GM13976 (cell line): ENCODE results near the gene NDFIP1.

Experiments used
- DNase-seq: peaks from one replicate; pipeline ENCODE4 v3.0.0; 2012; ENCODE audit warnings: low spot score
- CTCF ChIP-seq: IDR thresholded peaks from 2 replicates; pipeline ENCODE4 v1.5.1; 2012; ENCODE audit warnings: borderline replicate concordance, mild to moderate bottlenecking; ENCODE audit not compliant: insufficient read depth; ENCODE audit errors: extremely low read depth, missing control alignments, control extremely low read depth
- in situ Hi-C: fragments of 300-500 bp; cut with MboI; formaldehyde crosslinking; loops from one replicate; pipeline ENCODE4 v1.12.0; 2022; ENCODE audit warnings: low sequenced_read_pairs, mixed read lengths, inconsistent platforms; ENCODE audit not compliant: unreplicated experiment

Gene NDFIP1

GRCh38 chr5:142167458-142167857 lies 58.9 kb downstream of the NDFIP1 start:
- TF ChIP-seq CTCF: no peak
- no peak for DNase-seq
- in situ Hi-C loops: loop anchor here (25.0 kb wide), 3 partner anchors 395 to 720 kb away; partner anchors contain the start of gene FGF1

GRCh38 chr5:142168365-142168764 lies 59.8 kb downstream of the NDFIP1 start:
- in situ Hi-C loops: loop anchor here (25.0 kb wide), 3 partner anchors 394 to 719 kb away; partner anchors contain the start of gene FGF1
- DNase-seq: no peak

GRCh38 chr5:142170254-142170953 lies 61.8 kb downstream of the NDFIP1 start:
- no peak for TF ChIP-seq CTCF
- DNase-seq: no peak
- in situ Hi-C loops: loop anchor here (25.0 kb wide), 3 partner anchors 392 to 717 kb away; partner anchors contain the start of gene FGF1

More at GRCh38 chr5:142168365-142168764, 59.8 kb downstream of the NDFIP1 start:
- TF ChIP-seq CTCF: no peak

- TF ChIP-seq CTCF: no peak
- no peak for DNase-seq
- in situ Hi-C loops: loop anchor here (25.0 kb wide), 3 partner anchors 391 to 716 kb away; partner anchors contain the start of gene FGF1
Measured at GRCh38 chr5:142171270-142171669, 62.7 kb downstream of the NDFIP1 start.

GRCh38 chr5:142175039-142175438 lies 66.5 kb downstream of the NDFIP1 start:
- TF ChIP-seq CTCF: no peak
- in situ Hi-C loops: no loop called here

GRCh38 chr5:142175461-142176142 lies 67.0 kb downstream of the NDFIP1 start:
- no peak for TF ChIP-seq CTCF
- no peak for DNase-seq
- in situ Hi-C loops: no loop called here

More at GRCh38 chr5:142175039-142175438, 66.5 kb downstream of the NDFIP1 start:
- no peak for DNase-seq
